IPS-18a (cell line): ENCODE data around the gene THOC5.
"Not testable (repeated sequence)": the region's sequence is repeated elsewhere in the genome, so short reads cannot be mapped to it uniquely, and the experiment has no call there.

Experiments
- H3K27ac ChIP-seq: one replicate; pipeline ENCODE4 v1.5.1; 2013; ENCODE audit warnings: low read length
- H3K27me3 ChIP-seq: one replicate; pipeline ENCODE4 v1.6.1; 2013; ENCODE audit warnings: mild to moderate bottlenecking, low read length; ENCODE audit not compliant: control insufficient read depth, insufficient read depth
- H3K36me3 ChIP-seq: one replicate; pipeline ENCODE4 v1.6.1; 2013; ENCODE audit warnings: low read depth, low read length; ENCODE audit not compliant: control insufficient read depth
- H3K4me1 ChIP-seq: one replicate; pipeline ENCODE4 v1.6.1; 2013; ENCODE audit warnings: low read depth, low read length; ENCODE audit not compliant: control insufficient read depth
- H3K4me3 ChIP-seq: one replicate; pipeline ENCODE4 v1.5.1; 2013; ENCODE audit warnings: low read length
- H3K9ac ChIP-seq: one replicate; pipeline ENCODE4 v1.6.1; 2013; ENCODE audit warnings: mild to moderate bottlenecking, low read length, moderate library complexity
- H3K9me3 ChIP-seq: one replicate; pipeline ENCODE4 v1.6.1; 2013; ENCODE audit warnings: low read depth, low read length; ENCODE audit not compliant: control insufficient read depth

Gene THOC5

GRCh38 chr22:29578462-29579200, 25.1 kb upstream of the THOC5 start:
- H3K27ac ChIP-seq, result no peak overlapping the region
- H3K4me3 ChIP-seq, result no peak overlapping the region
- H3K4me1 ChIP-seq, result peaks cover 9% of the 10 kb centered on the region

GRCh38 chr22:29574762-29575450, 21.3 kb upstream of the THOC5 start:
- Histone ChIP-seq H3K9ac (no peak overlapping the region), H3K27ac (no peak overlapping the region), H3K36me3 (peaks cover 8% of the 10 kb centered on the region), H3K27me3 (no peaks in the 10 kb centered on the region), H3K4me1 (peaks cover 5% of the 10 kb centered on the region), H3K4me3 (no peak overlapping the region), H3K9me3 (no peaks in the 10 kb centered on the region)

More at GRCh38 chr22:29578462-29579200, 25.1 kb upstream of the THOC5 start:
- Histone ChIP-seq H3K9me3 (no peaks in the 10 kb centered on the region), H3K36me3 (peaks cover 3% of the 10 kb centered on the region), H3K27me3 (no peaks in the 10 kb centered on the region), H3K9ac (no peak overlapping the region)

GRCh38 chr22:29570912-29571549, 17.5 kb upstream of the THOC5 start:
- H3K9ac ChIP-seq, result no peak overlapping the region
- H3K27me3 ChIP-seq, result no peaks in the 10 kb centered on the region
- H3K4me1 ChIP-seq, result no peaks in the 10 kb centered on the region
- H3K9me3 ChIP-seq, result no peaks in the 10 kb centered on the region
- H3K27ac ChIP-seq, result no peak overlapping the region
- peaks cover 29% of the 10 kb centered on the region for H3K36me3 ChIP-seq
- no peak overlapping the region for H3K4me3 ChIP-seq

- no peak overlapping the region for H3K9ac ChIP-seq
These were observed 16.9 kb upstream of the THOC5 start for GRCh38 chr22:29570456-29570855.

GRCh38 chr22:29569011-29569678, 15.6 kb upstream of the THOC5 start:
- Histone ChIP-seq H3K27me3 (no peaks in the 10 kb centered on the region), H3K27ac (no peak overlapping the region), H3K4me1 (no peaks in the 10 kb centered on the region), H3K9me3 (no peaks in the 10 kb centered on the region), H3K4me3 (no peak overlapping the region), H3K9ac (no peak overlapping the region), H3K36me3 (peaks cover 34% of the 10 kb centered on the region)

More at GRCh38 chr22:29570456-29570855, 16.9 kb upstream of the THOC5 start:
- no peaks in the 10 kb centered on the region for H3K27me3 ChIP-seq
- no peak overlapping the region for H3K4me3 ChIP-seq
- no peak overlapping the region for H3K27ac ChIP-seq
- no peaks in the 10 kb centered on the region for H3K4me1 ChIP-seq
- no peaks in the 10 kb centered on the region for H3K9me3 ChIP-seq
- peaks cover 29% of the 10 kb centered on the region for H3K36me3 ChIP-seq

GRCh38 chr22:29567338-29567737, 13.8 kb upstream of the THOC5 start:
- Histone ChIP-seq H3K36me3 (peaks cover 42% of the 10 kb centered on the region), H3K9ac (no peak overlapping the region)

GRCh38 chr22:29566513-29566912, 13.0 kb upstream of the THOC5 start:
- H3K9me3 ChIP-seq, H3K27ac ChIP-seq, H3K9ac ChIP-seq, H3K27me3 ChIP-seq, H3K4me3 ChIP-seq, H3K4me1 ChIP-seq: not testable (repeated sequence)
- peaks cover 50% of the 10 kb centered on the region for H3K36me3 ChIP-seq

More at GRCh38 chr22:29567338-29567737, 13.8 kb upstream of the THOC5 start:
- H3K4me3 ChIP-seq, result no peak overlapping the region
- no peak overlapping the region for H3K27ac ChIP-seq
- no peaks in the 10 kb centered on the region for H3K27me3 ChIP-seq
- H3K4me1 ChIP-seq, result no peaks in the 10 kb centered on the region
- no peaks in the 10 kb centered on the region for H3K9me3 ChIP-seq

- Histone ChIP-seq H3K36me3 (peaks cover 55% of the 10 kb centered on the region), H3K9me3 (no peaks in the 10 kb centered on the region), H3K27ac (no peak overlapping the region), H3K4me1 (no peaks in the 10 kb centered on the region), H3K27me3 (no peaks in the 10 kb centered on the region), H3K9ac (no peak overlapping the region), H3K4me3 (no peak overlapping the region)
These were observed 10.3 kb upstream of the THOC5 start for GRCh38 chr22:29563652-29564460.

- Histone ChIP-seq H3K9me3 (no peaks in the 10 kb centered on the region), H3K27me3 (no peaks in the 10 kb centered on the region), H3K4me1 (no peaks in the 10 kb centered on the region), H3K4me3 (no peak overlapping the region), H3K36me3 (peaks cover 78% of the 10 kb centered on the region), H3K9ac (no peak overlapping the region), H3K27ac (no peak overlapping the region)
These were observed 6.3 kb upstream of the THOC5 start for GRCh38 chr22:29559853-29560252.

- Histone ChIP-seq H3K4me3 (no peak overlapping the region), H3K4me1 (no peaks in the 10 kb centered on the region), H3K9me3 (no peaks in the 10 kb centered on the region), H3K36me3 (peaks cover 72% of the 10 kb centered on the region), H3K27me3 (no peaks in the 10 kb centered on the region), H3K9ac (no peak overlapping the region), H3K27ac (no peak overlapping the region)
These were observed 5.5 kb upstream of the THOC5 start for GRCh38 chr22:29559030-29559429.
